Measurements from ENCODE around the gene EPHA6. TPM values are rescaled to one million over a fixed set of nuclear protein-coding genes. Genes with fewer than 3 reads are reported as not detected.
"Not testable (repeated sequence)": the region's sequence is repeated elsewhere in the genome, so short reads cannot be mapped to it uniquely, and the experiment has no call there.

The EPHA6 gene
- total RNA-seq, 1 donor from 2014 or later, result not detected

DNA sequence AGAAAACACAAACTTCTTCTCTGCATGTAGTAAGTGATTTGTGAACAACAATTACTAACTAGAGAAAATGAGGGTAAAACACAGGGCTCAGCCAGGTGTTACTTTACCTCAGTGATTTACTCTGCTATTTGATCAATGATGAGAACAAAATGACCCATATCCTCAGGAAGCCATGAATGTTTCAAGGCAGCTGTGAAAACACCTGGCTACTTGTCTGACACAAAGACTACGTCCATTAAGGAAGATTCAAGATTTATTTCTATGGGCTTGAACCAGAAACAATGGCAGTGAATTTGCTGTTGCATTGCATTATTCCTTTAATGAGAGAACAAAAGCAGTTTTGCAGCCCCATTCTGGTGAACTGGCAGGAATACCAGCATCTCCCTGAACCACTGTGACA, 575.5 kb downstream of the EPHA6 start:
- no peak overlapping the region for H3K27ac Mint-ChIP-seq
- H3K4me3 Mint-ChIP-seq, result no peak overlapping the region
- no peaks in the 10 kb centered on the region for H3K27me3 Mint-ChIP-seq (ENCODE audit: insufficient read depth)
- H3K36me3 Mint-ChIP-seq (ENCODE audit: low read depth), result no peaks in the 10 kb centered on the region
- peaks cover 3% of the 10 kb centered on the region for H3K9me3 Mint-ChIP-seq
- H3K4me1 Mint-ChIP-seq (ENCODE audit: low read depth), result no peaks in the 10 kb centered on the region
- no peak for DNase-seq (ENCODE audit: low spot score)
- intact Hi-C loops (cut with micrococcal nuclease), result no loop called here

DNA sequence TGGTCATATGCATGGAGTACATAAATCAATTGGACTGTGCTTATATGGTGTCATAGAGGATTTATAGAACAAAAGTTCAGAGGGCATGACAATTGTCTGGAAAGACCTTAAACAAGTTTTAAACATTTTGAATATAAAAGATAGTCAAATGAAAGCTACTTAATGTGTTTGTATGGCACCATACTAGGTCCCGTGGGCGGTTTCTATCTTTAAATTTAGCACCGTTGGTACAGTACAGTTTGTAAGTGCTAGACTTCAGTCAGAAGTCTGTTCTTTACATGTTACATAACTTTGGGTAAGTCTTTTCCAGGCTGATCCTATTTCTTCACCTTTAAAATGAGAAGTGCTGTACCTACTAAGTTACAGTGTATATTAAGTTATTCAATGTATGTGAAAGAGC, 576.8 kb downstream of the EPHA6 start:
- Mint-ChIP-seq H3K4me3 (no peak overlapping the region), H3K4me1 (ENCODE audit: low read depth) (no peaks in the 10 kb centered on the region), H3K9me3 (peaks cover 3% of the 10 kb centered on the region), H3K36me3 (ENCODE audit: low read depth) (no peaks in the 10 kb centered on the region), H3K27me3 (ENCODE audit: insufficient read depth) (no peaks in the 10 kb centered on the region), H3K27ac (no peak overlapping the region)
- intact Hi-C loops (cut with micrococcal nuclease), result no loop called here
- no peak for DNase-seq (ENCODE audit: low spot score)

DNA sequence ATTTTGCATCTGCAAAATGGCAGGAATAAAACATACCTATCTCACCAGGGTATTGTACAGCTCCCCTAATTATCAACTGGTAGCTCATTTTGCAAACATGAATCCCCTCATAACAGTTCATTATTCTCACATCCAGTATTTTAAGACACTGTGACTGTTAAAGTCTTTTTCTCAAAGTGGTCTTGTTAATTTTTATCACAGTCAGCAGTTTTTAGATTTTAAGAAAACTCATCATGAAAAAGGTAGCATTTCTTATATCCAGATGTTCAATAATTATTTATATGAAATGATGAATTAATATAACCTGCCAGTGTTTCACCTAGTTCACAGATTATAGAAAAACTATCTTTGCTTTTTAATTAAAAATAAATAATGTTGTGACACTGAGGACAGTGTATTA, 595.2 kb downstream of the EPHA6 start:
- no peaks in the 10 kb centered on the region for H3K27me3 Mint-ChIP-seq (ENCODE audit: insufficient read depth)
- H3K4me1 Mint-ChIP-seq (ENCODE audit: low read depth), result no peaks in the 10 kb centered on the region
- DNase-seq (ENCODE audit: low spot score), result no peak
- H3K27ac Mint-ChIP-seq, result no peak overlapping the region
- no peak overlapping the region for H3K4me3 Mint-ChIP-seq
- intact Hi-C loops (cut with micrococcal nuclease), result no loop called here
- H3K36me3 Mint-ChIP-seq (ENCODE audit: low read depth), result no peaks in the 10 kb centered on the region
- no peaks in the 10 kb centered on the region for H3K9me3 Mint-ChIP-seq

DNA sequence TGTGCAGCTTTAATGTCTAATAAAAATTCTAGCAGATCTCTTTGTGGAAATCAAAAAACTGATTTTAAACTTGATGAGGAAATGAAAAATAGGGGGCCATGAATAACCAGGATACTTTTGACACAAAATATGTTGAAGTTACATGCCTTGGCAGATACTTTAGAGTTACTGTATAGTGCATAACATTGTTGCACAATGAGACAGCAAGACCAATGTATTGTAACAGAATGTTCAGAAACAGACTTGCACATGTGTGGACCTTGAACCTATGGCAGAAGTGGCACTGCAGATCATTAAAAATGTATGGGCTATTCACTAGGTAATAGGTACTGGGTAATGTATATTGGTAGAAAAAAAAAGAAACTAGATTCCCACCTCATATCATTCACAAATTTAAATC, 607.2 kb downstream of the EPHA6 start:
- H3K4me3 Mint-ChIP-seq, result no peak overlapping the region
- intact Hi-C loops (cut with micrococcal nuclease), result no loop called here
- DNase-seq (ENCODE audit: low spot score), result no peak
- no peaks in the 10 kb centered on the region for H3K4me1 Mint-ChIP-seq (ENCODE audit: low read depth)
- H3K27me3 Mint-ChIP-seq (ENCODE audit: insufficient read depth), result no peaks in the 10 kb centered on the region
- H3K36me3 Mint-ChIP-seq (ENCODE audit: low read depth), result no peaks in the 10 kb centered on the region
- peaks cover 7% of the 10 kb centered on the region for H3K9me3 Mint-ChIP-seq
- no peak overlapping the region for H3K27ac Mint-ChIP-seq

DNA sequence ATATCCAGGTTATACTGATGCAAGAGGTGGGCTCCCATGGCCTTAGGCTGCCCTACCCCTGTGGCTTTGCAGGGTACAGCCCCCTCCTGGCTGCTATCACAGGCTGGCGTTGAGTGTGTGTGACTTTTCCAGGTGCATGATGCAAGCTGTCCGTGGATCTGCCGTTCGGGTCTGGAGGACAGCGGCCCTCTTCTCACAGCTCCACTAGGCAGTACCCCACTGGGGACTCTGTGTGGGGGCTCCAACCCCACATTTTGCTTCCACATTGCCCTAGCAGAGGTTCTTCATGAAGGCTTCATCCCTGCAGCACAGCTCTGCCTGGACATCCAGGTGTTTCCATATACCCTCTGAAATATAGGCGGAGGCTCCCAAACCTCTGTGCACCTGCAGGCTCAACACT, 610.6 kb downstream of the EPHA6 start:
- H3K27me3 Mint-ChIP-seq (ENCODE audit: insufficient read depth), result no peaks in the 10 kb centered on the region
- no peak overlapping the region for H3K27ac Mint-ChIP-seq
- intact Hi-C loops (cut with micrococcal nuclease), result no loop called here
- DNase-seq (ENCODE audit: low spot score), result no peak
- peaks cover 7% of the 10 kb centered on the region for H3K9me3 Mint-ChIP-seq
- H3K4me3 Mint-ChIP-seq, result no peak overlapping the region
- no peaks in the 10 kb centered on the region for H3K4me1 Mint-ChIP-seq (ENCODE audit: low read depth)
- H3K36me3 Mint-ChIP-seq (ENCODE audit: low read depth), result no peaks in the 10 kb centered on the region

DNA sequence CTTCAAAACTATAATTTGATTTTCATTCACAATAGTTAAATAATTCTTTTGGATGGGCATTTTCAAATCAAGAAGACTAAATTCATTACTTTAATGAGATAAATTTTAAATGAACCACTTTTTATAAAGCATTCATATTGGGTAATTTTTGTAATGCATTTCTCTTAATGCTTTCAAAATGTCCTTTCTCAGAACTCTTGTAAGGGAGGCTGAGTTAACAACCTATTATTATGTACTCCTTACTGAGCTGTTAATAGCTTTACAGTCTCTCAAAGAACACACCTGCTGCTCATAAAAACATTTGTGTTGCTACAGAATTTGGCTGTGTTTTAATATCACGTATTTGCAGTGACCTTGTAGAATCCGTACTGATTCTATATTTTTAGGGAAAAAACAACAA, 616.2 kb downstream of the EPHA6 start:
- no peak overlapping the region for H3K27ac Mint-ChIP-seq
- DNase-seq (ENCODE audit: low spot score), result no peak
- no peak overlapping the region for H3K4me3 Mint-ChIP-seq
- H3K4me1 Mint-ChIP-seq (ENCODE audit: low read depth), result no peaks in the 10 kb centered on the region
- intact Hi-C loops (cut with micrococcal nuclease), result no loop called here
- no peaks in the 10 kb centered on the region for H3K9me3 Mint-ChIP-seq
- no peaks in the 10 kb centered on the region for H3K36me3 Mint-ChIP-seq (ENCODE audit: low read depth)
- H3K27me3 Mint-ChIP-seq (ENCODE audit: insufficient read depth), result no peaks in the 10 kb centered on the region

DNA sequence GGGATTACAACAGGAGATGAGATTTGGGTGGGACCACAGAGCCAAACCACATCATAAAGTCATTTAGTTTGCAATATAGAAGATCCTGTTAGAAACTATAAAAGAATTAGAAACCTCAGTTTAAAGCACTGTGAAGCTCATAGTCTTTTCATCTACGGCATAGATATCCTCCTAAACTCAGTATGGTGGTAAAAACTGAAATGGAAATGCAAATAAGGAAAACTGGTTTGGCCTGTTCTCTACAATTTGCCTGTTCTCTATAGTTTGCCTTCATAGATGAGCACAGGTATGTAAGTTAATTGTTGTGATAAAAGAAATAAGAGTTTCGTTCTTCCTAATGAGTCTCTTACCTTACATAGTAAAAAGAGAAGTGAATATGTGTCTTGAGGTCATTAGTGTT, 618.5 kb downstream of the EPHA6 start:
- no peak overlapping the region for H3K27ac Mint-ChIP-seq

DNA sequence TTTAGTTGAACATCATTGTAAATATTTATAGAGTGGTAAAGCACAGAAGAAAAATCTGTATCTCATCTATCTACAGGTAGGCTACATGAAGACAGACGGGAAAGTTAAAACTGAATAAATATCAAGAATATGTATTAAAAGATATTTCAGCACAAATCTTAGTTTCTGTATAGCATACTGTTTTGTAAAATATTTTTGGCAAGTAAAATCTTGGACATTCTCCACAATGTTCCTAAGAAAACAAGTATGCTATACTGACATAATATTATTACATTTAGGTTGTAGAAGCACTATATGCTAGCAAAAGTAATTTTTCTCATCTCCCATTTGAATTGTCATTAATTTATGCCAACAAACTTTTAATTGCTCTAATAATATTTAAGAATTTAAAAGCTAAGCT, 623.7 kb downstream of the EPHA6 start:
- H3K27ac Mint-ChIP-seq, result no peak overlapping the region
- no peak for DNase-seq (ENCODE audit: low spot score)
- no peaks in the 10 kb centered on the region for H3K36me3 Mint-ChIP-seq (ENCODE audit: low read depth)
- H3K4me3 Mint-ChIP-seq, result no peak overlapping the region
- no peaks in the 10 kb centered on the region for H3K27me3 Mint-ChIP-seq (ENCODE audit: insufficient read depth)
- intact Hi-C loops (cut with micrococcal nuclease), result no loop called here
- H3K4me1 Mint-ChIP-seq (ENCODE audit: low read depth), result no peaks in the 10 kb centered on the region
- H3K9me3 Mint-ChIP-seq, result no peaks in the 10 kb centered on the region

More for the DNA sequence above, 618.5 kb downstream of the EPHA6 start:
- no peaks in the 10 kb centered on the region for H3K27me3 Mint-ChIP-seq (ENCODE audit: insufficient read depth)
- DNase-seq (ENCODE audit: low spot score), result no peak
- no peaks in the 10 kb centered on the region for H3K9me3 Mint-ChIP-seq
- no peak overlapping the region for H3K4me3 Mint-ChIP-seq
- H3K4me1 Mint-ChIP-seq (ENCODE audit: low read depth), result no peaks in the 10 kb centered on the region
- intact Hi-C loops (cut with micrococcal nuclease), result no loop called here
- no peaks in the 10 kb centered on the region for H3K36me3 Mint-ChIP-seq (ENCODE audit: low read depth)

DNA sequence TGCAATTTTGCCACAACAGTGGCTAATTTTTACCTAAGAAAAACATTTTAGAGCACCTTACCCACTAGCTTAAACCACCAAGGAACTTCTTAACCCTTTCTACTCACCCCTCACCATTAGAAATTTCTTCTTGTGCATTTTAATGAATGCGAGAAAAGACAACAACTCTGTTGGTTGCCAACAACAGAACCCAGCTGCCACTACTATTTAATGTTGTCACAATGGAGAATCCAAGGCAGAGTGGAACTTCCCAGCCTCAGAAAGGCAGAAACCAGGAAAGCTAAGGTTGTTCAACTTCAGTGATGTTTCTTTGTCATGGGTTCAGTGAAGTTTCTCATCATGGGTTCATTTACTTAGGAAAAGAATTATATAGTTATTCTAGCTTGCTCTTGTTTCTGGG, 625.0 kb downstream of the EPHA6 start:
- Mint-ChIP-seq H3K27me3 (ENCODE audit: insufficient read depth) (no peaks in the 10 kb centered on the region), H3K9me3 (no peaks in the 10 kb centered on the region), H3K4me3 (no peak overlapping the region), H3K4me1 (ENCODE audit: low read depth) (no peaks in the 10 kb centered on the region), H3K36me3 (ENCODE audit: low read depth) (no peaks in the 10 kb centered on the region), H3K27ac (no peak overlapping the region)
- no peak for DNase-seq (ENCODE audit: low spot score)
- intact Hi-C loops (cut with micrococcal nuclease), result no loop called here

DNA sequence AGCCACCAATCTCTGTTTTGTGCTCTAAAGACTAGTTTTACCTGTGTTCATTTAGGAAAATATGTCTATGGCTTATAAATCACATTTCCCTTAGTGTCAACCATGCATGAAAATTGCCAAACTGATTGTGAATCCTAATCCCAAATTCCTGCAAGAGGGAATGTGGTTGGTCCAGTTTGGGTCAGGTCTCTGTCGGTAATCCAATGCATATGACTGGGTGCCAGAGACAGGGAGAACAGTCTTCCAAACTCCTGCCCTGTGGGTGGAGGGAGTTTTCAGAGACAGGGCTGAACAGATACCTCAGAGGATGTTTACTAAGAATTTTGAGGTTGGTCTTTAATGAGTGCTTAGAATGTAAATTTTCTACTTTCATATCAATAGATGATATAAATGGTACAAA, 649.6 kb downstream of the EPHA6 start:
- DNase-seq (ENCODE audit: low spot score), result no peak
- no peaks in the 10 kb centered on the region for H3K4me1 Mint-ChIP-seq (ENCODE audit: low read depth)
- H3K9me3 Mint-ChIP-seq, result no peaks in the 10 kb centered on the region
- intact Hi-C loops (cut with micrococcal nuclease), result no loop called here
- no peak overlapping the region for H3K4me3 Mint-ChIP-seq
- H3K27me3 Mint-ChIP-seq (ENCODE audit: insufficient read depth), result no peaks in the 10 kb centered on the region
- H3K36me3 Mint-ChIP-seq (ENCODE audit: low read depth), result no peaks in the 10 kb centered on the region
- no peak overlapping the region for H3K27ac Mint-ChIP-seq

DNA sequence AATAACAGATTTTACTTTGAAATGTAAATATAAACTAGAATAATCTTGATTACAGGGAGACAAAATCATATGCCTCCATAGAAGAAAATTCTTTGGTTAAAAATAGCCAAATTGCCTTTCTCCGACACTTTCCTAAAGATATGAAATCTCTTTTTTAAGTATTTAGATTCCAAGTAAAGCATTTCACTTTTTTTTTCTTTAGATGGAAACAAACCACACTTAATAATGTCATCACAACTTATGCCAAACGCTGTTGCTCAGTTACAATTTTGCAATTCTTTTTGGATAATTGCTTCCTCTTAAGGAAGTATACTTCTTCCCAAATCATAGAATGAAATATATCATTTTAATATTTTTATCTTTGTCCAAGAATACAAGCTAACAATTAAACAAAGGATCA, 656.1 kb downstream of the EPHA6 start:
- no peak for DNase-seq (ENCODE audit: low spot score)
- Mint-ChIP-seq H3K36me3 (ENCODE audit: low read depth) (no peaks in the 10 kb centered on the region), H3K27ac (no peak overlapping the region), H3K27me3 (ENCODE audit: insufficient read depth) (no peaks in the 10 kb centered on the region), H3K4me1 (ENCODE audit: low read depth) (no peaks in the 10 kb centered on the region), H3K9me3 (no peaks in the 10 kb centered on the region), H3K4me3 (no peak overlapping the region)
- intact Hi-C loops (cut with micrococcal nuclease), result no loop called here

DNA sequence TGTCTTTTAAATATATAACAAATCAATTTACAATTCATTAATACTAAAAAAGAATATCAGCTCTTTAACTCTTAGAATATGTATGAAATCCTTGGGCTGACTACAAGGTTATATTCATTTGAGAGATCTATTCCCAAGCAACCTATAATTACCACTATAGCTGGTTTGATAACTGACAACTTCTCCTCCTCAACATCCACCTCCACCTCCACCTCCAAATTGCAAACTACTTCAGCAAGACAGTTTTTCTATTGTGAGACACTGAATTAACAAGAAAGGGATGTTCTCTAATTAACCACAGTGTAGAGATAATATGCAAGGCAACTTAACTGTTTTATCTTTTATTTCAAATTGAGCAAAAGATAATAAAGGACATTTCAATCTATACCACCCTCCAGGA, 665.3 kb downstream of the EPHA6 start:
- Mint-ChIP-seq H3K4me1 (ENCODE audit: low read depth) (no peaks in the 10 kb centered on the region), H3K4me3 (no peak overlapping the region), H3K27ac (no peak overlapping the region), H3K36me3 (ENCODE audit: low read depth) (no peaks in the 10 kb centered on the region), H3K27me3 (ENCODE audit: insufficient read depth) (no peaks in the 10 kb centered on the region), H3K9me3 (no peaks in the 10 kb centered on the region)
- intact Hi-C loops (cut with micrococcal nuclease), result no loop called here
- DNase-seq (ENCODE audit: low spot score), result no peak

DNA sequence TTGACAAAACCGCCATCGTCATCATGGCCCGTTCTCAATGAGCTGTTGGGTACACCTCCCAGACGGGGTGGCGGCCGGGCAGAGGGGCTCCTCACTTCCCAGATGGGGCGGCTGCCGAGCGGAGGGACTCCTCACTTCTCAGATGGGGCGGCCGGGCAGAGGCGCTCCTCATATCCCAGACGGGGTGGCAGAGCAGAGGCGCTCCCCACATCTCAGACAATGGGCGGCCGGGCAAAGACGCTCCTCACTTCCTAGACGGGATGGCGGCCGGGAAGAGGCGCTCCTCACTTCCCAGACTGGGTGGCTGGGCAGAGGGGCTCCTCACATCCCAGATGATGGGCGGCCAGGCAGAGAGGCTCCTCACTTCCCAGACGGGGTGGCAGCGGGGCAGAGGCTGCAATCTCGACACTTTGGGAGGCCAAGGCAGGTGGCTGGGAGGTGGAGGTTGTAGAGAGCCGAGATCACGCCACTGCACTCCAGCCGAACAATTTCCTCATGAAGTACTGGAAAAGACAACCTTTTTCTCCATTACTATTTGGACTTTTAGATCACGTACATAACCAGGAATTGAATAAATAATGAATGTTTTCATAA, 666.4 kb downstream of the EPHA6 start:
- DNase-seq (ENCODE audit: low spot score); H3K4me1 Mint-ChIP-seq (ENCODE audit: low read depth); H3K27ac Mint-ChIP-seq; intact Hi-C loops (cut with micrococcal nuclease); H3K4me3 Mint-ChIP-seq; H3K9me3 Mint-ChIP-seq; H3K36me3 Mint-ChIP-seq (ENCODE audit: low read depth); H3K27me3 Mint-ChIP-seq (ENCODE audit: insufficient read depth): not testable (repeated sequence)

DNA sequence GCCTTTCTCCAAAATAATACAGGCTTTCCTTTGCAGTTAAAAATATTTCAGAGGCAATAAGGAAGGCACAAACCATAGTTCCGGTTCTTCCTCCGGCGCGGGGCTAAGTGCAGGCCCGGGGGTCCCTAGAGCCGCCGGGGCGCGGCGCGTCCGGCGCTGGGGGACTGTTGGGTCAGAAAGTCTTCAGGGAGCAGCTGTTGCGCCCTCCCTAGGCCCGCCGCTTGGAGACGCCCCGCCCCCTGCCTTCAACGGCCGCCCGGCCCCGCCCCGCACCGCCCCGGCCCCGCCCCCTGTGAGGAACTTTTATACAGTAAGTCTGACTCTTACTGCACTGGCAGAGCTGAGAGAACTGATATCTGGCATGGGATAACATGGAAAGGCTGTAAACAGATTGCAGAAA, 667.0 kb downstream of the EPHA6 start:
- intact Hi-C loops (cut with micrococcal nuclease), result no loop called here
- no peaks in the 10 kb centered on the region for H3K4me1 Mint-ChIP-seq (ENCODE audit: low read depth)
- H3K27me3 Mint-ChIP-seq (ENCODE audit: insufficient read depth), result no peaks in the 10 kb centered on the region
- no peak overlapping the region for H3K27ac Mint-ChIP-seq
- no peak for DNase-seq (ENCODE audit: low spot score)
- no peaks in the 10 kb centered on the region for H3K9me3 Mint-ChIP-seq
- H3K36me3 Mint-ChIP-seq (ENCODE audit: low read depth), result no peaks in the 10 kb centered on the region
- no peak overlapping the region for H3K4me3 Mint-ChIP-seq

Data from activated T-helper 1 cell treated with anti-CD3 and anti-CD28 coated beads, Interleukin-12 subunit alpha, Interleukin-12 subunit beta, Interleukin-2, Interleukin-4 antibody, amounts not matched to agents 30 ng/mL and 10 ng/mL and 1 ng/mL, durations not matched to agents 14 hours and 24 hours and 36 hours (primary cell).